ENCODE data around the gene PLA2R1. TPM values are rescaled to one million over a fixed set of nuclear protein-coding genes. Genes with fewer than 3 reads are reported as not detected.

PLA2R1 gene
- total RNA-seq, 1 experiment from 2014 or later = 0.48 TPM

DNA sequence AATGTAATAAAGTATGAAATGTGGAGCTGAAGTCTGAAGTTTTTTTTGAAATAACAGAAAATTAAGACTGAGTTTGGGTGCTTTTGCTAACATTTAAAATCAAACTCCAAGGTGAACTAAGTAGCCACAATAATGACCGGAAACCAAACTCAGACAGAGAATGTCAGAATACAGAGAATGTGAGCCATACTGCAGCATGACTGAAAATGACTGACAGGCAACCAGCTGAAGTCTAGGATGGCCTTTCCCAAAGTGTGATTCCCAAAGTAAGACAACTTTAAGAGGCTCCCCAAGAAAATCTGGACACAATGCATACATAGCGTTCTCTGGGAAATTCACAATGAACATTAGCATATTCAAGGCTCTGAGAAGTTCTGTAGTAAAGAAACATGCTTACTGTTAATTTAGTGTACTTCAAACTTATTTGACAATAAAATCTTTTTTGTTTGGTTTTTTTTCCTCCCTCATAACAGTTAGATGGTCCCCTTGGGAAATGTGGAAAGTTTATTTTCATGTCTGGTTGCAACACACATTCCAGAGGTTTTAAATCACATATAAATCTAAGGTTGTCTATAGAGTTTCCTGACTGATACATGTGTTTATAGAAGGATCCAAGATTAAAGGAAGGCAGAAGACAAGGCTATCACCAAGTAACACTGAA lies 28.6 kb downstream of the PLA2R1 start:
- DNase-seq = no peak
- Histone ChIP-seq H3K36me3 (replicated peaks; ENCODE audit: control insufficient read depth, insufficient read depth, low read length) (no peaks in the 10 kb centered on the region), H3K27me3 (ENCODE audit: control insufficient read depth, insufficient read depth, low read length) (no peaks in the 10 kb centered on the region), H3K4me3 (ENCODE audit: insufficient read depth, low read depth, low read length) (no peak overlapping the region)

DNA sequence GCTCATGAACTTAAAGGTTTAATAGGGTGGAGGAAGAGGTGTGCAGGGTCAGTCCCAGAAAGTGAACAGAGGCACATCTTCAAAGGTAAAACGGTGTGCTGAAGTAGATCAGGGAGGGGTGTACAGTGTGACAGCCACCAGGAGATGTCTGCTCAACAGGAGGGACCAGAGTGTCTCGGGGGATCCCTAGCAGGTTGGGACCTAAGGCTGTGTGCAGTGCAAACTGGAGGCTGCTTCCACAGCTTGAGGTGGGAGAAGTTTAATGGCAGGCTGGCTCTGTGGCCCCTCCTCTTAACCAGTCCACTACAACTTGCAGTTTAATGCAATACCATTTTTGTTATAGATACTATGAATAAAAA lies 33.2 kb downstream of the PLA2R1 start:
- no peak for DNase-seq
- H3K36me3 ChIP-seq (replicated peaks; ENCODE audit: control insufficient read depth, insufficient read depth, low read length) = no peaks in the 10 kb centered on the region
- no peak overlapping the region for H3K4me3 ChIP-seq (ENCODE audit: insufficient read depth, low read depth, low read length)
- H3K27me3 ChIP-seq (ENCODE audit: control insufficient read depth, insufficient read depth, low read length) = no peaks in the 10 kb centered on the region

GRCh38 chr2:160028431-160029269 lies 33.8 kb downstream of the PLA2R1 start:
- DNase-seq = no peak
- no peaks in the 10 kb centered on the region for H3K27me3 ChIP-seq (ENCODE audit: control insufficient read depth, insufficient read depth, low read length)
- no peaks in the 10 kb centered on the region for H3K36me3 ChIP-seq (replicated peaks; ENCODE audit: control insufficient read depth, insufficient read depth, low read length)
- H3K4me3 ChIP-seq (ENCODE audit: insufficient read depth, low read depth, low read length) = no peak overlapping the region

DNA sequence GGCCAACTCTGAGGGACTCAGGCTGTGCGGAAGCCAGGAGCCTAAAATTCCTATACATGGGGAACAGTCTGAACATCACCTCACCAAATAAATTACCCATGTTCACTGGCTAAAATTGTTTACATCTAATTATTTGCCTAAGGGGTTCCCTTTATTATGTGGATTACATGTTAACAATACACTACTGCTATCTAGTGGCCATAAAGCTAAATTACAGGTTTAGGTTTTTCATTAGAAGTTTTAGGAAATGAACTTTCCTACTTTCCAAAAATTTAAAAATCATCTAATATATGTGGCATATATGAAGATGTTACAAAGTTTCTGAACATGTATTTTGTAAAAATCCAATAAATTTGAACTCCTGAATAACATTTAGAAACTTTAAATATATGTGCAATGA lies 40.3 kb downstream of the PLA2R1 start:
- DNase-seq = no peak
- no peak overlapping the region for H3K4me3 ChIP-seq (ENCODE audit: insufficient read depth, low read depth, low read length)
- H3K36me3 ChIP-seq (replicated peaks; ENCODE audit: control insufficient read depth, insufficient read depth, low read length) = no peaks in the 10 kb centered on the region
- H3K27me3 ChIP-seq (ENCODE audit: control insufficient read depth, insufficient read depth, low read length) = no peaks in the 10 kb centered on the region

- Histone ChIP-seq H3K27me3 (ENCODE audit: control insufficient read depth, insufficient read depth, low read length) (no peaks in the 10 kb centered on the region), H3K4me3 (ENCODE audit: insufficient read depth, low read depth, low read length) (no peak overlapping the region), H3K36me3 (replicated peaks; ENCODE audit: control insufficient read depth, insufficient read depth, low read length) (no peaks in the 10 kb centered on the region)
- DNase-seq = no peak
Measured at GRCh38 chr2:160019374-160020090, 42.9 kb downstream of the PLA2R1 start.

DNA sequence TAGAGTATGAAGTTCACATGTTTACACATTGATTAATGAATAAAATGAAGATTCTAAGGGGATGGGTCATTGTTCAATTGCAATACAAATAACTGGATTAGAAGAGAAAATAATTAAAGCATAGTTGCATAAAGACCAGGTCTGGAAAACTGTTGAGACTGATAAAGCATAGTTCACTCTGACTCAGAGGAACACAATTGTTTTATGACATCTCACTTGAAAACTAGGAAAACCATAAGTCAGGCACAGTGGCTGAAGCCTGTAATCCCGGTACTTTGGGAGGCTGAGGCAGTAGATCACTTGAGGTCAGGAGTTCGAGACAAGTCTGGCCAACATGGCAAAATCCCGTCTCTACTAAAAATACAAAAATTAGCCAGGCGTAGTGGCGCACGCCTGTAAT lies 46.7 kb downstream of the PLA2R1 start:
- Histone ChIP-seq H3K4me3 (ENCODE audit: insufficient read depth, low read depth, low read length) (no peak overlapping the region), H3K27me3 (ENCODE audit: control insufficient read depth, insufficient read depth, low read length) (no peaks in the 10 kb centered on the region)
- DNase-seq = no peak

DNA sequence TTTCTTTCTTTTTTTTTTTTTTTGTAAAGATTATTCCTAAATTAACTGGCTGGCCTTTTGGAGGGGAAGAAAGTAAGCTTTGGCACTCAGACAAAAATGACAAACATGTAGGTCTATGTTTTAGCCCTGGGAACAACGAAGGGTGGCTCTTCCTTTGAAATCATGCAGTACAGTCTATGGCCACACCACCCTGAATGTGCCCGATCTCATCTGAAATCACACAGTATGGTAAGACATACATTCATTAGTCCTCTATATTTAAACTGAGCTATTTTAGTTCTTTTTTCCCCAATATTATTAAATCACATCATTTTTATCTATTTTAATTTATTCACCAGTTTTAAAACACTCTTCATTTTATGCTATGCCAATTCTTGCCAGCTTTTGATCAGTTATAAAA lies 48.2 kb downstream of the PLA2R1 start:
- no peak for DNase-seq
- no peaks in the 10 kb centered on the region for H3K36me3 ChIP-seq (replicated peaks; ENCODE audit: control insufficient read depth, insufficient read depth, low read length)
- H3K27me3 ChIP-seq (ENCODE audit: control insufficient read depth, insufficient read depth, low read length) = no peaks in the 10 kb centered on the region
- no peak overlapping the region for H3K4me3 ChIP-seq (ENCODE audit: insufficient read depth, low read depth, low read length)

More for the DNA sequence above, 46.7 kb downstream of the PLA2R1 start:
- no peaks in the 10 kb centered on the region for H3K36me3 ChIP-seq (replicated peaks; ENCODE audit: control insufficient read depth, insufficient read depth, low read length)

GRCh38 chr2:160010361-160011145 lies 51.9 kb downstream of the PLA2R1 start:
- no peak for DNase-seq
- Histone ChIP-seq H3K36me3 (replicated peaks; ENCODE audit: control insufficient read depth, insufficient read depth, low read length) (no peaks in the 10 kb centered on the region), H3K27me3 (ENCODE audit: control insufficient read depth, insufficient read depth, low read length) (no peaks in the 10 kb centered on the region), H3K4me3 (ENCODE audit: insufficient read depth, low read depth, low read length) (no peak overlapping the region)

GRCh38 chr2:160007111-160007510 lies 55.3 kb downstream of the PLA2R1 start:
- DNase-seq = no peak
- Histone ChIP-seq H3K27me3 (ENCODE audit: control insufficient read depth, insufficient read depth, low read length) (no peaks in the 10 kb centered on the region), H3K36me3 (replicated peaks; ENCODE audit: control insufficient read depth, insufficient read depth, low read length) (no peaks in the 10 kb centered on the region), H3K4me3 (ENCODE audit: insufficient read depth, low read depth, low read length) (no peak overlapping the region)

- no peak for DNase-seq
- Histone ChIP-seq H3K36me3 (replicated peaks; ENCODE audit: control insufficient read depth, insufficient read depth, low read length) (no peaks in the 10 kb centered on the region), H3K27me3 (ENCODE audit: control insufficient read depth, insufficient read depth, low read length) (no peaks in the 10 kb centered on the region), H3K4me3 (ENCODE audit: insufficient read depth, low read depth, low read length) (no peak overlapping the region)
Measured at GRCh38 chr2:160006475-160006874, 55.9 kb downstream of the PLA2R1 start.

- DNase-seq = no peak
- no peaks in the 10 kb centered on the region for H3K36me3 ChIP-seq (replicated peaks; ENCODE audit: control insufficient read depth, insufficient read depth, low read length)
Measured at GRCh38 chr2:160005908-160006307, 56.5 kb downstream of the PLA2R1 start.

DNA sequence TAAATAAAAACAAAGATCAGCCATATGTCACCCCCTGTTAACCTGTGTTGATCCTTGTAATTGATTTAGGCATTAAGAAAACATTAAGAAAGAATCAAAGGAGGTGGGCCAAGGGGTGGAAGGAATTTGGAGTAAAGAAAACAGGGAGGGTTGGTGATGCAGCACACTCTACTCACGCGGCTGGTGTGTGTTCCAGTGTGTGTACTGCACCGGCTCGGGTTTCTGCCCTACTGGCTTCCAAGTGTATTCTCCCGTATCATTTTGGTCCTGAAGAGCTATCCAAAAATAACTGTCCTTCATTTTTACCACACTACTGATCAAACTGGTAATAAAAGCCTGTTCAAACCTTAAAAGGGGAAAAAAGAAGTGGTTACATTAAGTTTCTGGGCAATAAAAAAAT lies 56.9 kb downstream of the PLA2R1 start:
- no peaks in the 10 kb centered on the region for H3K36me3 ChIP-seq (replicated peaks; ENCODE audit: control insufficient read depth, insufficient read depth, low read length)
- no peak for DNase-seq
- no peak overlapping the region for H3K4me3 ChIP-seq (ENCODE audit: insufficient read depth, low read depth, low read length)
- no peaks in the 10 kb centered on the region for H3K27me3 ChIP-seq (ENCODE audit: control insufficient read depth, insufficient read depth, low read length)

More at GRCh38 chr2:160005908-160006307, 56.5 kb downstream of the PLA2R1 start:
- Histone ChIP-seq H3K4me3 (ENCODE audit: insufficient read depth, low read depth, low read length) (no peak overlapping the region), H3K27me3 (ENCODE audit: control insufficient read depth, insufficient read depth, low read length) (no peaks in the 10 kb centered on the region)

DNA sequence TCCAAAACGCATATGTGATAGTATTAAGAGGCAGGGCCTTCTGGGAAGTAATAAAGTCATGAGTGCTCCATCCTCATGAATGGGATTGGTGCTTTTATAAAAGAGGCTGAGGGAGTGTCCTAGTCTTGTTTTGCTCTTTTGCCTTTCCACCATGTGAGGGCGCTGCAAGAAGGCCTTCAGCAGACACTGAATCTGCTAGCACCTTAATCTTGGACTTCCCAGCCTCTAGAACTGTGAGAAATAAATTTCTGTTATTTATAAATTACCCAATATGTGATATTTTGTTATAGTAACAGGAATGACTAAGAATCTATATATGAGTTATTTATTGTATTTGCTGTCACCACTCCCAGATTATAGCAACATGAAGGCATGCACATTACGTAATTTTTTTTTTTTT lies 63.5 kb downstream of the PLA2R1 start:
- H3K27me3 ChIP-seq (ENCODE audit: control insufficient read depth, insufficient read depth, low read length) = no peaks in the 10 kb centered on the region
- H3K4me3 ChIP-seq (ENCODE audit: insufficient read depth, low read depth, low read length) = no peak overlapping the region
- no peak for DNase-seq
- no peaks in the 10 kb centered on the region for H3K36me3 ChIP-seq (replicated peaks; ENCODE audit: control insufficient read depth, insufficient read depth, low read length)

GRCh38 chr2:159998243-159998642 lies 64.2 kb downstream of the PLA2R1 start:
- DNase-seq = no peak
- Histone ChIP-seq H3K27me3 (ENCODE audit: control insufficient read depth, insufficient read depth, low read length) (no peaks in the 10 kb centered on the region), H3K4me3 (ENCODE audit: insufficient read depth, low read depth, low read length) (no peak overlapping the region), H3K36me3 (replicated peaks; ENCODE audit: control insufficient read depth, insufficient read depth, low read length) (no peaks in the 10 kb centered on the region)
